Left kidney (tissue), 2 donors: ENCODE data around the gene BRS3. TPM values are rescaled to one million over a fixed set of nuclear protein-coding genes. Genes with fewer than 3 reads are reported as not detected.

ENCODE experiments used
- DNase-seq: peaks from one replicate; pipeline ENCODE4 v3.0.0-alpha.2; 2013
- polyA plus RNA-seq: library from polyadenylated mRNA; unstranded; fragments of 120-200 nt; gene quantifications from one replicate; pipeline ENCODE4 v1.2.1, GENCODE V29; 2013; ENCODE audit not compliant: insufficient read length

Gene BRS3
- polyA plus RNA-seq, 1 donor: 0.12 TPM

DNA sequence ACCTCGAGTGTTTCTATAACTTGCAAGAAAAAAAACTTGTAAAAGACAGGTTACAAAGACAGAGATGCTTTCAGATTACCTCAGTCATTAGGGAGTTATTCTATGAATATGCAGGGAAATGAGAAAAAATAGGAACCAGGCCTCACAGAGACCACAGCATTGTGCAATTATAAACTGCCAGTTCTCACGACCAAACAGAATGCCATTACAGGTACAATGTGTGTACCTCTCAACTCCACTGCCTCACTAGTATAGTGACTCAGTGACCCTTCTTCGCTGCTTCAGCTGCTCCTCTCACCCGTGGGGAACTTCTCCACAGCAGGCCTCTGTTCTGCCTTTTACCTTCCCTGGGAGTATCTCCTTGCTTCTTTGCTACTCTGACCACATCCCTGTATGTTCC lies 7.3 kb downstream of the BRS3 start:
- no peak for DNase-seq

DNA sequence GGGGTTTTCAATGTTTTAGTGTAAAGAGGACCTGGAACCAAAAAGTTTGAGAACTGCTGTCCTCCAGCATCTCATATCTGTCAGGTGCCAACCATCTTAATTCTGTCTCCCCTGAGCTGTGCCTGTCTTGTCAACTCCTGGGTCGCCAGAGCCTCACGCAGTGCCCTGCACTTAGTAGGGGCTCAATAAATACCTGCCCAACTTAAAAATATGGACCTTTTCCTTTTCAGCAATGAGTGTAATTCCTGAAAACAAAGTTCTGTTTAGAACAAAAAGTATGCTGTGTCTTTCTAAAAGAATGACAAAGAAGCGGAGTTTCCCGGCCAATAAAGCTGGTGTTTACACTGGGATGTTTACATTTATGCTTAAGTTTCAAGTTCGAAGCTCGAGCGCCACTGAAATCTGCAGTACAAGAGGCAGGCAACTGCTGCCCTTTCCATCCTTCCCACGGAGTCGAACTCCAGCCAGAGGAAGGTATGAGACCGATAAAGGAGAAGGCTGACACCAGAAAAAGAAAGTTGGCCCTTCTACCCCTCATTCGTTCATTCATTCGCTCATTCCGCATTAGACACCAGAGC lies 8.5 kb downstream of the BRS3 start:
- no peak for DNase-seq

DNA sequence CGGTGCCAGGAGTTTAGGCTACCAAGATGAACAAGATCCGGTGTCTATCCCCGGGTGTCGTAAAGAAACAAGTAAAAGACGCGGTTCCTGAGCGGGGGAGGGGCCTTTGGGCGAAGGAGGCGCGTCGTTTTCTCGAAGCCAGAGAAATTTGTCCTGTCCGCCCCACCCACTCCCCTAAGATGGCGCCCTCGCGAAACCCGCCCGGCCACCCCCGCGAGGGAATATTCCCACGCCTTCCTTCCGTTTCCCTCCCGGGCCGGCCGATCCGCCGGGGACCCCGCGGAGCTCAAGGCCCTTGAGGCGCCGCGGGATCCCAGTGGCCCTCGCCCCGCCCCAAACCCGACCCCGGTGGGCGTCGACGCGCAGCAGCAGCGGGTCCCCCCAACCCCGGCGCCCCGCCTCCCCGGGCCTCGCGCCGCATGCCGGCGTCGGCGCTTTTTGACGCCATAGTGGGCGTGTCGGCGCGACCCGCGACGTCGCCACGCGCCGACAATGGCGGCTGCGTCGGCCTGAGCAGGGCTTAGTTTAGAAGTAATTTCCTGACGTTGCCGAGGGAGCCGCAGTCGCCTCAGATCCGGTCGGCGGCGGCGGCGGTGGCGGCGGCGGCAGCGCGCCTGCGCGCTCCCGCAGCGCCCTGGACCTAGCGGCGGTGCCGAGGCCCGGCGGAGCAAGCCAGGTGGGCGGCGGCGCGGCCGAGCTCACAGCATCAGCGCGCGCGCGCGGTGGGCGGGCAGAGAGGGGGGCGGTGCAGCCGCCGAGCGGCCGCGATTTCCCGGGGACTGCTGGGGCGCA lies 9.2 kb downstream of the BRS3 start:
- DNase-seq: peak; percentile 84

DNA sequence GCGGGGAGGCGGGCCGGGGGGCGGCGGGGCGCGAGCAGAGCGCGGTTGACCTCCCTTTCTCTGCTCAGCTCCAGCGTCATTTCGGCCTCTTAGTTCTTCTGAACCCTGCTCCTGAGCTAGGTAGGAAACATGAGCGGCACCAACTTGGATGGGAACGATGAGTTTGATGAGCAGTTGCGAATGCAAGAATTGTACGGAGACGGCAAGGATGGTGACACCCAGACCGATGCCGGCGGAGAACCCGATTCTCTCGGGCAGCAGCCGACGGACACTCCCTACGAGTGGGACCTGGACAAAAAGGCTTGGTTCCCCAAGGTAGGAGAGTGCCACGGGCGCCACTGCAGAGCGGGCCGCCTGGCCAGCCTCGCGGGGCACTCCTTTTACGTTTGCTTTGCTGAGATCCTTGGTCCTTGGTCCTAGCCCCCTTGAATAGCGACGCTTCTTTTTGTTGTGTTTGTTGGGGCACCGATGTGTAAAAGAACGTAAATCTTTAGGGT lies 9.9 kb downstream of the BRS3 start, which contains the start of gene HTATSF1:
Gene HTATSF1, plus strand, starts transcription at position 37 of the 497 bp plus-strand sequence. Its CDS starts 93 bp downstream, at position 130.
- DNase-seq: no peak

DNA sequence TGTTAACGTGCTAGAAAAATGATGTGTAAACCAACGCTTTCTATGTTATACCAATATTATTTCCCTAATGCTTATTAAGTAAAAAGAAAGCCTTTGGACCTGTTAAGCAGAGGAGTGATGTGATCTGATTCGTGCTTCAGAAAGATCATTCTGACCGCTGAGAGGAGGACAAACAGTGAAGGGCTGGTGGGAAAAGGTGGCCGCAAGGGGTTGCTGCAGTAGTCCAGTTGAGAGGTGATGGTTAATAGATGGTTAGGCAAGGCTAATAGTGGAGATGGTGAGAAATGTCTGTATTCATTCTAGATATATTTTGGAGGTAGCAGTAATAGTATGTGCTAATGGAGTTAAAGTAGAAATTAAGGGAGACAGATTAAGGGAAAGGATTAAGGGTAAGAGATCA lies 31.3 kb downstream of the BRS3 start:
- no peak for DNase-seq

DNA sequence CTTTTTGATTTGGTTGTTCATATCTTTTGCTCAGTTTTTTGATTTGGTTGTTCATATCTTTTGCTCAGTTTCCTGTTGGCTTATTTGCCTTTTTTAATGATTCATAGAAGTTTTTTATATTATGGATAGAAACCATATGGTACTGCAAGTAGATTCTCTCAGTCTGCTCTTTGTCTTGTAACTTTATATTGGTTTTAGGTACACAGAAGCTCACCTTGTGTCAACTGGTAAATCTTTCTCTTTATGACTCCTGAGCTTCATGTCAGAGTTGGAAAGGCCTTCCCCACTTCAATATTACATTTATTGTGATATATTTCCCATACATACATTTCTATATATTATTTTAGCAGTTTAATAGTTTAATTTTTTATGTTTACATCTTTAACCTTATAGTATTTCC lies 36.0 kb downstream of the BRS3 start:
- no peak for DNase-seq

DNA sequence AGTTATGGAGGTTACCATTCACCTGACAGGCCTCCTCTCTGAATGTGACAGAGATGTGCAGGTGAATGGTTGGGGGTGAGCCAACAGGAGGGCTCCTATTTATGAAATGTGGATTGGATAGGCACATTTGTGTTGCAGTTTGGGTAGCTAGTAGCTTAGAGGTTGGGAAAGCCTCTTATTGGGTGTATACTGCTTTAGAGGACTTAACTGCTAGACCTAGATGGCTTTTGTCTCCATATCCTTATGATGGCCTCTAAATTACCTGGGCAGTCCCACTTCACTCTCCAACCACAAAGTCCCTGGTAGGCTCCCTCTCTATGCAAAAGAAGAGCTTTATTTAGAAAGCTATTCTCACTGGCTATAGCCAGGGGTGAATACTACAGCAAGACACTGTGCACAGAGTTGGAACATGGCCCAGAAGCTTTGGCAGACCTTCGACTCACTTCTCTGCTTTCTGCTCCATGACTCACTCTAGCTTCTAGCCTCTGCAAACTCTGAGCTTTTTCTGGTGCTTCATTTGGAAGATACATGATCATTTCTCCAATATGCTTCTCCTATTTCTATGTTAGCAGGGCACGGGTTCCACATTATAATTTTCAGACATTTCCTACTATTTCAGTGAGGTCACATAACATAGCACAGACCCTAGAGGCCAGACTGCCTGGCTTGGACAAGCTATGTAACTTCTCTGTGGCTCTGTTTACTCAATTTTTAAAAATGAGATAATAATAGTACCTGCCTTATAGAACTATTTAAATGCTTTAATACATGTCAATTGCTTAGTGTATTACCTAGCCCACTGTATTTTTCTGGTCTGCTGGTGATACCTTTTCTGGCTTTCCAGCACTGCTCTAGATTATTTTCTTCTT lies 38.2 kb downstream of the BRS3 start:
- peak; percentile 17 for DNase-seq

DNA sequence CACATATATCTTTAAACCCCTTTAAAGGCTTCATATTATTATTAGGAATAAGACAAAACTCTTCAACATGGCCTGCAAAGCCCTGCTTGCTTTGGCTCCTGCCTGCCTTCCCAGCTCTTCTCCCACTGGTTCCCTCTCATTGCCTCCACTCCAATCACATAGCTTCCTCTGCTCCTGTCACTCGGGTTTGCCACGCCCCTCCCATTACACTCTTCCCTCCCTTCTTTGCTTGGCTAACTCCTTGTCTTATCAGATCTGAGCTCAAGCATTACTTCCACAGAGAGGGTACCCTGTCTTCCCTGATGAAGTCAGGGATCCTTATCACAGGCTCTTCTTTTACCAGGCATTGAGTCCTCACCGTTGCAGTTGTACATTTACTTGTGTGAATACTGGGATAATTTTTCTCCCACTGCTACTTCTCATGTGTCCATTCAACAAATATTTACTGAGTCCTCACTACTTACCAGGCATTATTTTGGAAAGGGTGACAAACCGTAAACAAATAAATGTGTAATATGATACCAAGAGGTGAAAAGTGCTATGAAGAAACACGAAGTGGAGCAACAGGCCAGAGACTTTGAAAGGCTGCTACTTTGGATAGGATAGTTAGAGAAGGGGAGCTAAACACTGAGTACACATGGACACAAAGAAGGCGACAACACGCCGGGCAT lies 41.0 kb downstream of the BRS3 start:
- DNase-seq: no peak

DNA sequence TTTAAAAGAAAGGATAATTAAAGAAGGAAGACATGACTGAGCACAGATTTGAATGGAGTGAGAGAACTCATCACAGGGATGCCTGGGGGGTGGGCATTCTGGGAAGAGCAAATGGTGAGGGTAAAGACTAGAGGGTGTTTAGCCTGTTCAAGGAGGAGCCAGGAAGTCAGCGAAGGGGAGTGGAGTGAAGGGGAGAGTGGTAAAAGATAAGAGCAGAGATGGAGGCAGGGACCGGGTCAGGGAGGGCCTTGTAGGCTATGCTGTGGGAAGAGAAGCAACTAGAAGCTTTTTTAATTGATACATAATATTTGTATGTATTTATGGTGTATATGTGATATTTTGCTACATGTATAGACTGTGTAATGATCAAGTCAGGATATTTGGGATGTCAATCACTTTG lies 42.0 kb downstream of the BRS3 start:
- no peak for DNase-seq

DNA sequence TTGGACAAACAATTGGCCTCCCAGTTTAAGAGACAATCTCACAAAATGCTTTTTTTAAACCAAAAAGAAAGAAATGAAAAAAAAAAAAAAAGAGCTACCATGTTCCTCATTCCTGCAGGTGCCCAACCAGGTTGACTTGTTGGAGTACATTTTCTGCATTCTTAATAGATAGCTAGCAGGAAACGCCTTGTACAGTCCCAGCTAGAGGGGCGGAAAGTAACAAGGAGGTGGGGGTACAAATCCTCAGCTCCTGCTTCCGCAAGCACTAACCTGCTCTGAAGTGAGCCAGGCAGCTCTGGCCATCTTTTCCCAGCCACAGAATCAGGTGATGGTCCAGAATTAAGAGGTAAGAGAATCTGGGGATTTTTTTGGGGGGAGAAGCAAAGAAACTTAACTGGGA lies 44.2 kb downstream of the BRS3 start, which contains the start of gene VGLL1:
Gene VGLL1, plus strand, starts transcription at position 265 of the 400 bp plus-strand sequence. CDS start 3,806 bp downstream, outside the sequence.
- DNase-seq: no peak

DNA sequence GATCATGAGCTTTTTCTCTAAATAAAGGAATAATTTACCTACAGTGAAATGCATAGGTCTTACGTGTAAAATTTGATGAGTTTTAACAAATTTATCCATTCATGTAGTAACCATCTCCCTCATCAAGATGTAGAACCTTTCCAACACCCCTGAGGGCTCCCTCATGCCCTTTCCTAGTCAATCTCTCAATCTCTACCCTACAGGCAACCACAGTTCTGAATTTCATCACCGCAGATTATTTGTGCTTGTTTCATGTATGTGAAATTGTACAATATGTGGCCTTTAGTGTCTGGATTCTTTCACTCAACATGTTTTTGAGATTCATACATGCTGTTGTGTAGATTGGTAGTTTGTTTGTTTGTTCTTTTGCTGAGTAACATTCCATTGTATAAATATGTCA lies 46.4 kb downstream of the BRS3 start:
- DNase-seq: no peak

DNA sequence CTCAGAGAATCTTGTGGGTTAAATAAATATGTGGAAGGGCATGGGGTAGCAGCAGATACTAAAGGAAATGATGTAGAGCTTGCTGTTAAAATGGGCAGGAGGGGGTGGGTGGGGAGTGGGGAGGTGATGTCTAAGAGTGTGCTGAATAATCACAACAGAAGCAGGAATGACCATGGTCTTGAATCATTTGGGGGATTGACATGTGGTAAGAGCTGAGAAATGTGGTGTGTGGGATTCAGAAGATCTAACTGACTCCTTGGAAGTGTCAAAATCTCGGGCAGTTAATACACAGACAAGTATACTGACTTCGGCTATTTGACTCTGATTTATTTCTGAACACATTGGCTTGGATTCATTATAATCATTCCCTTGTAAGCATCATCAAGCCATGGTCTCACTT lies 51.1 kb downstream of the BRS3 start:
- no peak for DNase-seq

DNA sequence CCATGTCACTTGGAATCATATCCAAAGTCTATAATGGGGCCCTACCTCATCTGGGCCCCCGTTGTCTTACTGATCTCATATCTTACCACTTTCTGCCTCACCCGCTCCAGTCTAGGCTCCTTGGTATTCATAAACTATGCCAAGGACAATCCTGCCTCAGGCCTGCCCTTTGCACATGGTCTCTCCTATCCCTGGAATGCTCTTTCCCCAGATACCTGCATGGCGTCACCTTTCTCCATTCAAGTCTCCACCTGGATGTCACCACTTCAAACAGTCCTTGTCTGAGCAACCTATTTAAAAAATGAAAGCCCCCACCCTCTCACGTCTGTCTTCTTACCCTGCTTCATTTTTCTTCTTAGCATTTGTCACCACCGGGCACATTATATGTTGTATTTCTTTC lies 52.5 kb downstream of the BRS3 start:
- DNase-seq: no peak

DNA sequence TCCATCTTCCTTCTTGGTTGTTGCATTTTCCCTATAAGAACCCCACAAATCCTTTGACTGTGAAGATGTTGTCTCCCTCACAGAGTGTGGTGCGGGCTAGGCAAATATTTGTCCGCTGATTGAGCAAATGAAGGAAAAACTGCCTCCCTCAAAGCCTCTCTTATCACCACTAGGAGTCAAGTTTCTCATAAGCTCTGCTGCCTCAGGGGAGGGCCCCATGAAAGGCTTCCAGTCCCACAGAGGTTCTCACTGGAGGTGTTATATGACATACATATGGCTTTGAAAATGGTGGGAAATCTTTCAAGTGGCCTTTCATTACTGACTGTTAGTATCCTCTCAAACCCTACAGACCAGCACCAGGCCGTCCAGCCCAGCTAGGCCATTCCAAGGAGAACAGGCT lies 53.5 kb downstream of the BRS3 start:
- DNase-seq: no peak

DNA sequence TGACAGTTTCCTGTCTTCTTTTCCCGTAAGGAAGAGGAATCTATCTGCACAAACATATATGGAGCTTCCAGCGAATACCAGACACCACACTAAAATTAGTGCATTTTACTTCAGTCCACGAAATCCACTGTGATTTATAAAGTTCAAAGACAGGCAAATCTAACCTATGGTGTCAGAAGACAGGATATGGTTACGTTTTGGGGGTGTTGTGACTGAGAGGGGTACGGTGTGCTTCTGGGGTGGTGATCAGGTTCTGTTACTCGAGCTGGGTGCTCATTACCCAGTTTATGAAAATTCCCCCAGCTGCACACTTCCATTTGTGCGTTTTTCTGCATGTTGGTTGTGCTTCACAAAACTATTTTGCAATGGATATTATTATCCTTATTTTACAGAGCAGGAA lies 54.5 kb downstream of the BRS3 start:
- DNase-seq: no peak

Other genes starting within 250 kb of the BRS3 start
- 19.3 TPM for gene MAP7D3, start 236.5 kb upstream of the BRS3 start, polyA plus RNA-seq
- gene ADGRG4, start 187.0 kb upstream of the BRS3 start, polyA plus RNA-seq: not detected
- gene HTATSF1, start 9.6 kb downstream of the BRS3 start, polyA plus RNA-seq: 120 TPM
- gene VGLL1, start 44.3 kb downstream of the BRS3 start, polyA plus RNA-seq: 7.2 TPM
- gene CD40LG, start 160.2 kb downstream of the BRS3 start, polyA plus RNA-seq: not detected